ENCODE data around the gene AP1G1. TPM values are rescaled to one million over a fixed set of nuclear protein-coding genes. Genes with fewer than 3 reads are reported as not detected.

AP1G1 gene
- total RNA-seq, 1 donor from 2014 or later = 90.0 TPM

GRCh38 chr16:71778780-71779179, 29.9 kb downstream of the AP1G1 start:
- DNase-seq (no peak), ATAC-seq (peak; percentile 53)
- no peaks in the 10 kb centered on the region for H3K9me3 ChIP-seq

GRCh38 chr16:71777329-71777728, 31.3 kb downstream of the AP1G1 start:
- no peak for DNase-seq

More at GRCh38 chr16:71778780-71779179, 29.9 kb downstream of the AP1G1 start:
- TF ChIP-seq, protein P1, sequence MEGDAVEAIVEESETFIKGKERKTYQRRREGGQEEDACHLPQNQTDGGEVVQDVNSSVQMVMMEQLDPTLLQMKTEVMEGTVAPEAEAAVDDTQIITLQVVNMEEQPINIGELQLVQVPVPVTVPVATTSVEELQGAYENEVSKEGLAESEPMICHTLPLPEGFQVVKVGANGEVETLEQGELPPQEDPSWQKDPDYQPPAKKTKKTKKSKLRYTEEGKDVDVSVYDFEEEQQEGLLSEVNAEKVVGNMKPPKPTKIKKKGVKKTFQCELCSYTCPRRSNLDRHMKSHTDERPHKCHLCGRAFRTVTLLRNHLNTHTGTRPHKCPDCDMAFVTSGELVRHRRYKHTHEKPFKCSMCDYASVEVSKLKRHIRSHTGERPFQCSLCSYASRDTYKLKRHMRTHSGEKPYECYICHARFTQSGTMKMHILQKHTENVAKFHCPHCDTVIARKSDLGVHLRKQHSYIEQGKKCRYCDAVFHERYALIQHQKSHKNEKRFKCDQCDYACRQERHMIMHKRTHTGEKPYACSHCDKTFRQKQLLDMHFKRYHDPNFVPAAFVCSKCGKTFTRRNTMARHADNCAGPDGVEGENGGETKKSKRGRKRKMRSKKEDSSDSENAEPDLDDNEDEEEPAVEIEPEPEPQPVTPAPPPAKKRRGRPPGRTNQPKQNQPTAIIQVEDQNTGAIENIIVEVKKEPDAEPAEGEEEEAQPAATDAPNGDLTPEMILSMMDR (IDR thresholded peaks at IDR 0.05) = no peak
- Histone ChIP-seq H3K4me3 (no peak overlapping the region), H3K4me1 (peaks cover 3% of the 10 kb centered on the region), H3K27ac (no peak overlapping the region), H3K27me3 (no peaks in the 10 kb centered on the region), H3K36me3 (peaks cover 26% of the 10 kb centered on the region)
- intact Hi-C loops (cut with DNase I) = no loop called here

DNA sequence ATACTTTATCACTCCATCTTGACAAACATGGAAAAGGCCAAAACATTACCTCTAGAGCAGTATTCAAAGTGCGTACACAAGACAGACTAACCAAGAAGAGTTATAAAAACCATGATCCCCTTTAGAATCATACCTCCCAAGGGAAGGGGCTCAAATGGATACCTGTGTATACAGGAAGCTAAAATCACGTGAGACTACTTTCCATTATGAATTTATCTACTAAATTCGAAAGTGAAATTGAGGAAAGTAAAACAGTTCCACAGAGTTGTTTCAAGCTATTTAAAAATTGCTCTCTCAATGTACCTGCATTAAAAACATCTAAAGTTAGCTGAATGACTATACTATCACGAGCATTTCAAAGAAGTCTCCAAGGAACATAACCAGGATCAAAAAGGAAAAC, 32.7 kb downstream of the AP1G1 start:
- Histone ChIP-seq H3K36me3 (peaks cover 46% of the 10 kb centered on the region), H3K4me3 (no peak overlapping the region), H3K9me3 (no peaks in the 10 kb centered on the region), H3K27me3 (no peaks in the 10 kb centered on the region), H3K4me1 (peaks cover 3% of the 10 kb centered on the region), H3K27ac (no peak overlapping the region)
- ATAC-seq (no peak), DNase-seq (no peak)
- intact Hi-C loops (cut with DNase I) = no loop called here
- TF ChIP-seq, protein P1 (IDR thresholded peaks at IDR 0.05) = no peak

More at GRCh38 chr16:71777329-71777728, 31.3 kb downstream of the AP1G1 start:
- peak; percentile 17 for ATAC-seq
- peaks cover 3% of the 10 kb centered on the region for H3K4me1 ChIP-seq
- intact Hi-C loops (cut with DNase I) = no loop called here
- H3K27ac ChIP-seq = no peak overlapping the region
- no peaks in the 10 kb centered on the region for H3K9me3 ChIP-seq
- H3K36me3 ChIP-seq = peaks cover 40% of the 10 kb centered on the region
- H3K27me3 ChIP-seq = no peaks in the 10 kb centered on the region
- TF ChIP-seq, protein P1 (IDR thresholded peaks at IDR 0.05) = no peak
- H3K4me3 ChIP-seq = no peak overlapping the region

DNA sequence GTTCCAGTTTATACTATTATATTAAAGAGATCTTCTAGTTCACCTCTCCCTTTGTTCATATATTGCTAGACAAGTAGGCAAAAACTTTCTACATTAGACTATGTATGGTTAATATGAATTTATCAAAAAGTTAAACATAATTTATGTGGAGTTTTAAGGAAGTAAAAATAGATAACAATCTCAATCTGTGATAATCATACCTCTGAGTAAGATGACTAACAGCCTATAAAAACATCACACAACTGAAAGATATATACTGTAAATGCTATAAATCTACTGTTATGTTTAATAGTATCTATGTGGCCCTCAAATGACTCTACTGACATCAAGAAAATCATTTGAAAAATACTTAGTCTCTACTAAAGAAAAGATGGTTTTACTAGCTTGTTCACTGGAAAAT, 37.1 kb downstream of the AP1G1 start:
- H3K27me3 ChIP-seq = no peaks in the 10 kb centered on the region
- TF ChIP-seq, protein P1 (IDR thresholded peaks at IDR 0.05) = no peak
- no peaks in the 10 kb centered on the region for H3K4me1 ChIP-seq
- DNase-seq (no peak), ATAC-seq (no peak)
- H3K27ac ChIP-seq = no peak overlapping the region
- no peaks in the 10 kb centered on the region for H3K9me3 ChIP-seq
- intact Hi-C loops (cut with DNase I) = no loop called here
- H3K36me3 ChIP-seq = peaks cover 80% of the 10 kb centered on the region
- H3K4me3 ChIP-seq = no peak overlapping the region

DNA sequence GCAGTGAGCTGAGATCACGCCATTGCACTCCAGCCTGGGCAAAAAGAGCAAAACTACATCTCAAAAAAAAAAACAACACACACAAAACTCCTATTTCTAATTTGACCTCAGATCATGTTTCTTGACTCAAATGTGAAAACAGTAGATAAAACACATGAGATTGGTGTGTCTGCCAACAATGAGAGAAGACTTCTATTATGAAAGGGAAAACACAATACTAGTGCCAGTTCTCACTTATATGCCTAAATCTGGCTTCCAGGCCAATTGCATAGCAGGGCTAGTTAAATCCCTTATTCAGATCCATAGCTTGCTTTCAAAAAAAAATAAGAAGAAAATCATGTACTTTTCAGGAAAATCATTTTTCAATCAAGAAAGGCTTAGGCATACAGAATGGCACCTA, 39.4 kb downstream of the AP1G1 start:
- Histone ChIP-seq H3K36me3 (peaks cover 86% of the 10 kb centered on the region), H3K9me3 (no peaks in the 10 kb centered on the region), H3K4me3 (no peak overlapping the region), H3K4me1 (no peaks in the 10 kb centered on the region), H3K27ac (no peak overlapping the region), H3K27me3 (no peaks in the 10 kb centered on the region)
- ATAC-seq (no peak), DNase-seq (no peak)
- TF ChIP-seq, protein P1 (IDR thresholded peaks at IDR 0.05) = no peak
- intact Hi-C loops (cut with DNase I) = no loop called here

Measured in upper lobe of right lung (tissue), 1 donor.